GM18498 (cell line): ENCODE measurements around the gene GSDME.

Source experiments
- ATAC-seq: cut with Tn5 transposase; IDR thresholded peaks from one replicate; pipeline ENCODE4 v1.9.1; 2021; ENCODE audit warnings: mild to moderate bottlenecking, moderate library complexity; ENCODE audit not compliant: unreplicated experiment

The GSDME gene

DNA sequence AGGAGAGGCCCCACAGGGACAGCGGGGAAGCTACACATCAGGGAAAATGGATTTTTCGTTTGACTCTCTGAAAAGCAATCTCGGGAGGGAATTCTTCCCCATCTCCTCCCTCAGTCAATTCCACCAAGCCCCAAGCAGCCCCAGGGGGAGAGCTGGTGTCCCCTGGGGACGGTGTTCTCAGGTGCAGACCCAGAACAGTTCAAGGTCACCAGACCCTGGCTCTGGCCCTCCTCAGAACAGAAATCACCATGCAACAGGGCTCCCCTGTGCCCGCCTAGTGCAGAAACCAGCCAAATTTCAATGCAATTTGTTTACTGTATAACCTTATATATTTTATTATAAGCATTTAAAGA is 34.1 kb downstream of the GSDME start:
- ATAC-seq = no peak

DNA sequence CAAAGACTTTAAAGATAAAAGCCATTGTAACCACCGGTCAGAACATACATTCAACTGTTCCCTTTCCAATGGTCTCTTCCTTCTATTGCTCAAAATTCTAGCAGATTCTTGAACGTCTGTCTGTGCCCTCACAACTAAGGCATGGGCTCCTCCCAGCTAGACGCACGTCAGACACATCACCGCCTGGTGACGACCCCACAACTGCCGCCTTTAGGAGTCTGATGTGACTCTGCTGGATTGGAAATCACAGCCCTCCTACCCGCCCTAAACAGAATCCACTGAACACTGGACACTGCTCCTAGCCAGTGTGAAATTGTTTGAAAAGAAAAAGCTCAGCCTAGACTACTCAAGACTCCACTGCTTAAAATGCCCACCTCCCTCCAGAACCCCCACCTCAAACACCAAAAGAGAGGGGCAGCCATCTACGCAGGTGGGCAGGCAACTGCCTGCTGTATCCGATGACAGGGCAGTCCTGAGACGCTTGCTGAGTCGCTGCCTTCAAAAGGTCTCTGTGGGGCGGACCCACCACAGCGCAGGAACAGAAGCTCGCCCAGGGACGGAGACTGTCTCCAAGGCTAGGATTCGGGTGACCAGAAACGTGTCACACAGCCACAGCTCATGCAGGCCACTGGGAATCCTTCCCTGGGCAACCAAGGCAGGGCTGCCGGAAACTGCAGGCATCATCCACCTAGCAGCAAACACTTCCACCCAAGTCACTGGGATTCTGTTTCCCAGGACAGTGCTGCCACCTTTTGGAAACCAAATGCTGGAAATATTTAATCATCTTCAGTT is 34.7 kb downstream of the GSDME start:
- ATAC-seq = no peak

DNA sequence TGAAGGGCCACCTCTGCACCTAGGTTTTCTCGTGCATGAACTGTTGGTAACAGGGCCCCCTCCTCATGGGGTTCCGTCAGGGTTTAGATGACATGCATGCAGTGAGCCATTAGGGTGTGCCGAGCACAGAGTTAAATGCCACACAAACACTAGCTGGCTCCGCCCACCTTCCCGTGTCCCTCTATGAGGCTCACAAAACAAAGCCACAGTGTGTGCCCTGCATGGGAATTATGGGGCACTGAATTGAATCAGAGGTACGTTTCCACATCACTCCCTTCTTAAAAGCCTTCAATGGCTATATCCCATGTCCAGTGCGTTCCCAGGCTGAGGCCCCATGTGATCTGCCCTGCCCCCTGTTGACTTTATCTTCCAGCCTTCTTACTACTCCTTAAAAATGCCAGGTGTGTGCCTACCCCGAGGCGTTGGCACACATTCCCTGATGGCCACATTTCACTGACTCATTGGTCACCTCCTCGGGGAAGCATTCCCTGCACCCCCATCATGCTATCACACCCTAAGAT is 35.7 kb downstream of the GSDME start:
- no peak for ATAC-seq

DNA sequence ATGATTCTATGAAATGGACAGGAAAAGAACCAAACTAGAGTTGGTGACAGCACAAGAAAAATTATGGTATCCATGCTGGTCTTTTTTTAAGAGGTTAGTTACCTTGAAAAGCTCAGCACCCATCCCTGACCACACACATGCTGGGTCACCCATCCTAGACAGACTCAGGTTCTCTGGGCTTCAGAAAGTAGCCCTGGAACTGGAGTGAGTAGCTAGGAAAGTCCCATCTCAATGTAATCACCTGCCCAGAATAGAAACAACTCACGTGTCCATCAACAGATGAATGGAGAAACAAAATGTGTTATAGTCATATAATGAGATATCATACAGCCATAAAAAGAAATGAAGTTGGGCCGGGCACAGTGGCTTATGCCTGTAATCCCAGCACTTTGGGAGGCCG is 37.0 kb downstream of the GSDME start:
- no peak for ATAC-seq

DNA sequence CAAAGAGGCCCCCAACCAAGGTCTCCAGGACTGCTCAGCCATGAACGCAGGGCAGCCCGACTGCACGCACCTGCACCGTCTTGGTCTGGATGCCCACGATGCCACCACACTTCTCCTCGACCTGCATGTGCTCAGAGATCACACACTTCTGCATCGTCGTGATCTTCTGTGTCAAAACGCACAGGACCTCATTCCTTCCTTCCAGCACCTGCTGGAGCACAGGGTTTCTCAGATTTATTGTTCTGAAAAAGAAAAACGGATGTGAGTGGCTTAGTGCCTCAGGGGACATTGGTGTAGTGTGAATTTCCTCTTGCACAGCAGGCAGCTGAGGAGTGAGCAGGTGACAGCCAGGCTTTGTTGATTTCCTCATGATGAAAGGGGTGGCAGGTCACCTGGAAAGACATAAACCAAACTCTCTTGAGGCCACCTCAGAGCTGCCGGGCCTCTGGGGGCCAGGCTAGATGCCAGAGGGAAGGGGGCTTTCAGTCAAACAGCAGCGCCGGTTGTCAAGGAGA is 38.2 kb downstream of the GSDME start:
- peak; percentile 51 for ATAC-seq

DNA sequence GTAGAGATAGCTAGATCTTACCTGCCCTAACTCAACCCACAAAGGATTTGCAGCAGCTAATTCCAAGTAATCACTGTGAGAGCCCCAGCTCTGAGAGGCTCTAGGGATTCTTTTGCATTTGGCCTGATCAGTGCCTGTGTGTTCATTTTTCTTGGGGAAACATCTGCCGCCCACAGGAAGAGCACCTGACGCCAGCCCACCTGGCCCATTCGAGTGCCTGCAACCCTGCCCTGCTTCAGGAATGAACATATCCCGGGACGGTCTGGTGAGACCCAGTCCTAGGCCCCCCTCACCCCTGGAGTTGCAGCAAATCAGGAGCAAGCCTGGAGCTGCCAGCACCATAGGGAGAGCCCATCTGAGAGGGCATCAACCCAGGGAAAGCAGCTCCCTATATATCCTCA is 38.8 kb downstream of the GSDME start:
- ATAC-seq = no peak

DNA sequence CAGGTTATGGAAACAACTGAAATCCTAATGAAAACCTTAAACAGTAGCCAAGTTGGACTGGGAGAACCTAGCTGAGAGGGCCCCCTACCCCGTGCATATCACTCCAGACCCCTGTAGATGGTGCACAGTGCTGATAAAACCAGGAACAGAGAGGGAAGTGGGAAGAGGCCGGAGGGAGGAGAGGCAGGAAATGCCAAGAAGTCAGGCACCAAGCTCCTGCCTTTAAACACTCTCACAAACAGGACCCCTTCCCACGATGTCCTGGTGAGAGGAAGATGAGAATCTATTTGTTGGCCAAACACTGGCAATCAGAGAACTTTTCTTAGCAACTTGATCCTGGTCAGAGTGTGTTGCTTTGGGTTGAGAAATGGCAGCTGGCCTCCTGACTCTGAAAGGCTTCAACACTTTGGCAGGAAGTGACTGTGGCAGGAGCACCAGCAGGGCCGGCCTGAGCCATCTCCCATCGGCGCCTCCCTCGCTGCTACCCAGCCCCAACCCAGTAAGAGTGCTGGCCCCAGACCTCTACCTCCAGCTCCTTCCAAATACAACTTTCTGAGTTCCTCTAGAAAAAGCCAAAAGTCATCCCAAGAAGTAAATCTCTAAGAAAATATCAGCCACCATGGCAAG is 39.5 kb downstream of the GSDME start:
- ATAC-seq = no peak

DNA sequence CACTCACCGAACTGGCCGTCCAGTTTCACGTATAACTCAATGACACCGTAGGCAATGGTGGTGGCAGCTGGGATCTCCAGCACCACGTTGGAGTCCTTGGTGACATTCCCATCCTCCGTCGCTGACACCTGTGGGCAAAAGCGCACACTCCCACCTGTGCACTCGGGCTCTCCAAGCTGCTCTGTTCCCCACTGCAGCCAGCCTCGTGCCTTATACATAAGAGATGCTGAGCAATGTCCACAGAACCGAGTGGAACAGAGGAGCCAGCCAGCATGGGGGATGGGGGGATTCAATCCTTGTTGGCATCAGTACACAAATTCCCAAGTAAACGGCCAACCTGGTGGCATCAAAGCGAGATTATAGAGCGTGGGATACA is 40.0 kb downstream of the GSDME start:
- ATAC-seq = no peak

DNA sequence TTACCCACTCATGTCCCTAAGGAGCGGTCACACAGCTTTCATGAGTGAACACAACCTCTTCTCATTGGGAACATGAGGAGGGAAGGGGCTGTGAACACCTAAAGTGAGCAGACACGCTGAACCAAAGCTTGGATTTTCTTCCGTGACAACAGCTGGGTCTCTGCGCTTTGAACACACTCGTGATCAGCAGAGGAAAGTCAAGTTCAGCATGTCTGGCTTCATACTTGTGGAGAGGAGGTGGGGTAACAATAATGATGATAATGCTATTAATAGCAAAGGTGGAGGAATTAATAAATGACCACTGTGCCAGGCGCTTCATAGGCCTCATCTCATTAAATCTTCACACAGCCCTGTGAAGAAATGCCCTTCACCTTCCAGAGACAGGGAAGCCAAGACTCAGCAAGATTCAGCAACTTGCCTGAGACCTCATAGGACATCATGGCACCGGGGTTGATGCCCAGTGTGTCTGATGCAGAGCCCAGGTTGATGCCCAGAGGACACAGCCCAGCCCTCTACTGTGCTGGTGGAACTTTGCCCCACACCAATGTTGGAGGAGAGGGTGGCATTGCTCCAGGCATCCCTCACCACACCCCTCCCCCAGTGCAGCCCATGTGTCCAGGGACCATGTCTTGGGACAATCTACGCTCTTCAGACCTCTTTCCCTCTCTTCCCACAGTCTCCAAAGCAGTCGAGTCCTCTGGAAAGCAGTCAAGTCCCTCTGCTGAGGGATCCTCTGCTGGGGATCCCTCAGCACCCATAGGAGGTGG is 40.6 kb downstream of the GSDME start:
- no peak for ATAC-seq

DNA sequence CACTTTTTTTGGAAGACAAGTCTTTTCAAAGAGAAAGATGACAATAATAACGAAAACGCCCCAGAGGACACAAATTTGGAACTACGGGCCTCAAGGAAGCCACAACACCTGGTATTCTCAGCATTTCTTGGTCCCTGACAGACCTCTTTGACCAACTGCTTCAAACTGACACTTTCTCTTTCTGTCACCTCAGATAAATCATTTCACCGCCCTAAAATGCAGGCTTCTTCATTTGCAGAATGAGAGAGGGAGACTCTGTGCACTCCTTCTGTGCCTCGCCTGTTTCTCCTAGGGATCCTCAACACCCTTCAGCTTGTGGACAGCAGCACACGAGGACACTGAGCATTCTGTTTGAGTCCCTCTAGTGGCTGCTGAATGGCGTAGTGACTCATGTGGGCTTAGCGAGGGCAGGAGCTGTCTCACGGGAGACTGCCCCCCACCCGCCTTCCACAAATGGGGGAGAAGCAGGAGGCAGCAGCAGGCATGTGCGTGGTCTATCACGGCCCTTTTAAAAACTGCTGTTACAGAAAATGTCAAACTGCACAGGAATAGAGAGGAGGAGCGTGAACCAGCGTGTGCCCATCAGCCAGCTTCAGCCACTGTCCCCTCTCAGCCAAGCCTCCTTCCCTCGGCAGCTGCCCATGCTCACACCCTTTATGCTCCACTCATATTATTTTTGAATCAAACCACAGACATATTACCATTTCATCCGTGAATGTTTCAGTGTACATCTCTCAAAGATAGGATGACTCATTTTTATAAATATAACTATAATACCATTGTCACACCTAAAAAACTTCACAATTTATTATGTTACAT is 41.4 kb downstream of the GSDME start:
- ATAC-seq = peak; percentile 62

DNA sequence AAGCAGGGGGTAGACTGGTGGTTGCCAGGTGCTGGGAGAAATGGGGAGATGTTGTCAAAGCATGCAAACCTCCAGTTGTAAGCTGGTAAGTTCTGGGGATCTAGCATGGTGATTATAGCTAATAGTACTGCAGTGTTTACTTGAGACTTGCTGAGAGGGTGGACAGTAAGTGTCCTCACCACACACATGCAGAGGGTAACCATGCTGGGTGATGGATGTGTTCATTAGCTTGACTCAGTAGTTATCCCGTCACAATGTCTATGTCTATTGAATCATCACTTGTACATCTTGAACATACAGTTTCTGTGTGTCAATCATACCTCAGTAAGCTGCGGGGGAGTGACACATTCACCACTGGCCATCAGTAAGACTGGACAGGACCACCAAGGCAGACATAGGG is 42.1 kb downstream of the GSDME start:
- ATAC-seq = peak; percentile 6

DNA sequence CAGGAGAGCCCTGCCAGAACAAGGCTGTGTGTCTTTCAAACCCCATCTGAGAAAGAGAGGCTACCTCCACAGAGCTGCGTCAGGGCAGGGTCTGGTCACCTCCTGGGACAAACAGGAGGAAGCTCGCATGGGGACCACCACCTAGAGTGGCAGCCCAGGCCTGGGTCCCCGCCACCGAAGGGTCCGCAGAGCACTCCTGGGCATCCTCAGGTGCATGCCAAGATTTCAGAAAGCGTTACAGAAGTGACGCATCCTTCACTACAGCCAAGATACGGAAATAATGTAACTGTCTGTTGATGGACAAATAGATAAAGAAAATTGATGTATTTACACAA is 42.6 kb downstream of the GSDME start:
- no peak for ATAC-seq

DNA sequence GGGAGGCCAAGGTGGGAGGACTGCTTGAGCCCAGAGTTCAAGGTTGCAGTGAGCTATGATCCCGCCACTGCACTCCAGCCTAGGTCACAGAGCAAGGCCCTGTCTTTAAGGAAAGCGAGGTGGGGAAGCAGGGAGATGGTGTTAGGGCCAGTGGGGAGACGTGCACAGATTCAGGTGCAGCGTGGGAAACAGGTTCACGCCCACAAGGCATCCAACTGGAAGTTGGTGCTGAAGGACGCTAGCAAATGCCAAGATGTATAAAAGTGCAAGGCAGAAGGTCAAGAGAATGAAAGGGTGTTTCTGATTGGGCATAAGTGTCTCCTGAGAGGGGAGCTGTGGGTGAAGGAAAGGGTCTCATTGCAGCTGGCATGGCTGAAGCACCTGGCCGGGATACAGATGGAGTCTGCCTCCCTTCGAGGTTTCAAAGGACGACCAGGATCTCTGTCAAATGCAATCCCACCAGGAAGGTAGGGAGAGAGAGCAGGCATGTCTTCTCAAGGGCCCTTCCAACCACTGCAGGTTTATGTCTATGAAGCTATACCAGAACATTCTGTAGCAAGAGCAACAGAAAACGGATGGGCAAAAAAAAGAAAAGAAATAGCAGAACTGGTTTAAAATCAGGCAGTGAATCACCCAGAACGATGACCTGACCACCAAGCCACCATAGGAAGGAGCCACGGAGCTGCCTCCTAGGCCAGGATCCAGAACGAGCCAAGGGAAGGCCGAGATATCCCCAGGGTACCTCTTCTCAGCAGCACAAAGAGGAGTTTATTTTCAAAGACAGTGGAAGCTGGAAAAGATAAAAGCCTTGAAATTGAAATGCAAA is 43.2 kb downstream of the GSDME start:
- ATAC-seq = no peak

DNA sequence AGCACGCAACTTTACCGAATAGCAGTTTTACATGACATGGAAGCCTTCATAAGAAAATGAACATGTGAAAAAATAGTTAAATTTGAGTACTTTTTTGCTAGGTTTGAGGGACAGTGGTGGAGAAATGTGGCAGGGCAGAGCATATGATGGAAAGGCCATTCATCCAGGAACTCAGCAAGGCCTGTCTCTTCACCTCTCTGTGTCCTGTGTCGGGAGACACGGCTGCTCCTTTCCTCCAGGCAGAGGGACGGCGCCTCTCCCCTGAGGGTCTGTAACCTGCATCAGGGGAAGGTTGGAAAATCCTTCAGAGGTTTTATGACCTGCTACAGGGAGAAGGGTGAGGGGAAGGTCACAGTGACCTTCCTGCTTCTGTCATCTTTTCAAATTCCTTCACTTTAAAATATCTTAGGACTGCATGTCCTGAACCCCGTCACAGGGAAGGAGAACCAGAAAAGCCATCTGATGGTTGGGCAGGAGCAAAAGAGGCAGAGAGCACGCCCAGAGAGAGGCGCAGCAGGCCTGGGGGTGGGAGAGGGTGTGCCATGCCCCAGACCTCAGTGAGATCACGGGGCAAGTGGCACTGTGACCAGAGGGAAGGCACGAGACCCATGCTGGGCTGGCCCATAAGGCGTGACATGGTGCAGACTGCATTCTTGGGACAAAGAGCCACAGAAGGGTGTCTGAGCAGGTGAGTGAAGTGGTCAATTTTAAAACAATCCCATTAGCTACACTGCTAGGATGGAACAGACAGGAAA is 44.0 kb downstream of the GSDME start:
- no peak for ATAC-seq

DNA sequence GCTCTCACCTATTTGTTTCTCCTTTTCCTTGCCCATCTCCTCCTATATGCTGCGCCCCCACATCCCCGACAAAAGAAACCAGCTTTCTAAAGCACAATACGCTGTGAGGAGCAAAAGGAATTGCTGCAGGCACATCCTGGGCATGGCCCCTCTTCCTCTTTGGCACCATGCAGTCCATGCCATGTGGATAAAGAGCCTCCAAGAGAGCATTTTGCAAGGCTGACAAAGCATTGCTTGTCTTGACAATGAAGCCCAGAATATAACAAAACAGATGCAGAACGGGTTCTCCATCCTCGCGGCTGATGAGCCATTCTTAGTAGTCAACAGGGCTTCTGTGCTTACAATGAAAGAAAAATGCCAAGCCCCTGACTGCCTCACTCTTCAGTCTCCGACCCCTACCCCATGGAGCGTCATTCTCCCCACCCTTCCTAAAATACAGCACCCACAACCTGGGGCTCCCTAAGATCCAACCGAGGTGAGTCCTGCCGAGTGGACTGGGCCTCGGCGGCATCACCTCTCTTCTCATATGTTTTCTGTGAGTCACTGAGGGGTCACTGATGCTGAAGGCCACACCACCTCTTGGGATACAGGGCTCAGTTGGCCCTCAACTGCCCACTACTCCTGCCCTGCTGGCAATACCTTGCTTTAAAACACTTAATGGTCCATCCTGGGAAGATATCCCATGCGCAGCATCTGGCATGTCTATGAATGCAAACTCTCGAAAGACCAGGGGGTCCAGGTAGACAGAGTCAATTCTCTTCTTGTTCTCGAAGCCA is 47.5 kb downstream of the GSDME start:
- no peak for ATAC-seq

DNA sequence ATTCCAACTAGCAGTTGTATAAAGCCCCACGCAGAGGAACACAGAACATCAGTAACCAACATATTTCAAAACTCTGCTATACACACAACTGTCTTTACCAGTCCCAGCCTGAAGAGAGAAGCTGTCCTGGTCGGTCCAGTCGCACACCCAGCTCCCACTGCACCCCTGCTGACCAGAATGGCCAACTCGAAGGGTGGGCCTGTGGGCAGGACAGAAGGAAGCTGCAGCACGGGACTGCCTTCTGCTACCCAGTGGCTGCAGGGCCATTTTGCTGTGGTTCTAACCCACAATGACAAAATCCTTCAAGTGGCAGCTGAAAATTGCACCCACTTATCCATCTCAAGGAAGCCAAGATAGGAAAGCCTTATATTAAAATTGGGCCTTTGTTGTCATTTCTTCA is 48.2 kb downstream of the GSDME start:
- no peak for ATAC-seq

DNA sequence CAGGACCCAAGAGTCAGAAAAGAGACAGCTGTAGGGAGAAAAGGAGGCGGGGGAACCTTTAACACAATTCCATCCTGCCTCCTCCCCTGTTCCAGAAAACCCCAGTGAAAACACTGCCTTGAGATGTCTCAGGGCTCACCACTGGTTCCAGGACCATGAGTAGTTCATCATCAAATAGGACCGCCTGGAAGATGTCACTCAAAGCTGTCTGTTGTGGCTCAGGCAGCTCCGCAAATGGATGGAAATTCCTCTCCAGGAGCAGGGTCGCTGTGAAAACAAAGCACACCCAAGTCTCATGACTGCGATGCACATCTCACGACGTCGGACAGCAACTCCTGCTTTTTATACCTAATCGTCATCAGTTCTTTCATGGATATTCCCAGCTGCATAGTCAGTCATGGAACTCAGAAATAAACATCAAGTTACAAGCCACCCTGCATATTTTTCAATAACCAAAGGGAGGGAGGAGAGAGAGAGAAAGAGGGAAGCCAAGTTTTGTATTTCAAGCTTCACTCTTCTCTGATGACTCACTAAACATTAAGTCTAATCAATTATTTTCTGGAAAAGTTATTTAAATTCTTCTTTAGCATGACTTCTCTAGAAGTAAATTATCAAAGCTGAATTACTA is 49.2 kb downstream of the GSDME start:
- ATAC-seq = no peak
